HCT116 (cell line): Measurements from ENCODE around the gene MRPL1. TPM values are rescaled to one million over a fixed set of nuclear protein-coding genes. Genes with fewer than 3 reads are reported as not detected.

Experiments
- ATAC-seq: fragments of 200-7000 bp; cut with Tn5 transposase; 2 replicates; pipeline ENCODE4 v1.9.1; 2020; ENCODE audit warnings: mild to moderate bottlenecking, moderate library complexity
- BruUV-seq: library from RNA; stranded (reverse); fragments of 400-500 nt; replicated peaks from 2 replicates; lab custom pipeline; 2021; lab: Mats Ljungman, UMichigan
- CTCF ChIA-PET: fragments of 300-600 bp; sonication (Branson Sonifier 250); formaldehyde crosslinking; loops from one replicate; lab custom pipeline; 2021; ENCODE audit warnings: antibody characterized with exemption; lab: Charles Lee
- POLR2A ChIA-PET: fragments of 300-600, 350-600 bp; sonication (Branson Sonifier 250); formaldehyde crosslinking; loops from one replicate; lab custom pipeline; 2021; ENCODE audit warnings: antibody characterized with exemption; lab: Charles Lee
- RAD21 ChIA-PET, 2 experiments: fragments of 300-600 bp; sonication (Branson Sonifier 250); formaldehyde crosslinking; loops; one replicate each; lab custom pipeline; 2023; ENCODE audit warnings: low total read pairs in 2 of 2; ENCODE audit not compliant: uncharacterized antibody in 2 of 2, unreplicated experiment in 2 of 2, low non-redundant PET in 1 of 2; lab: Charles Lee
- DNase-seq: peaks from one replicate; pipeline ENCODE4 v3.0.0-alpha.2; 2010; ENCODE audit warnings: low read depth, low spot score
- H2AFZ ChIP-seq: fragments of 200-600 bp; shearing (Covaris generic), sonication (generic); 2 replicates; pipeline ENCODE4 v1.6.1; 2017; ENCODE audit warnings: low read depth, mixed run types, mixed read lengths, antibody characterized with exemption, low read length; ENCODE audit not compliant: poor library complexity, severe bottlenecking
- H3K27ac ChIP-seq: 2 replicates; pipeline ENCODE4 v1.5.1; 2012; ENCODE audit warnings: low read depth, low read length
- H3K27me3 ChIP-seq: fragments of 200-600 bp; sonication (generic); 2 replicates; pipeline ENCODE4 v1.6.1; 2016; ENCODE audit warnings: mixed run types, low read length, mixed read lengths; ENCODE audit not compliant: insufficient read depth
- H3K36me3 ChIP-seq, 2 experiments: fragments of 200-500 bp in 1 of 2; fragments of 200-600 bp in 1 of 2; sonication (Bioruptor generic) in 1 of 2; sonication (generic) in 1 of 2; 2 replicates each; pipeline versions ENCODE4 v1.5.1 to v1.6.1; 2014 to 2016; ENCODE audit warnings: low read length in 2 of 2, inconsistent platforms in 1 of 2, mixed read lengths in 1 of 2, mixed run types in 1 of 2; ENCODE audit not compliant: insufficient read depth in 2 of 2, control insufficient read depth in 1 of 2
- H3K4me1 ChIP-seq, 2 experiments: fragments of 200-600 bp in 1 of 2; sonication (generic) in 1 of 2; 2 replicates each; pipeline versions ENCODE4 v1.5.1 to v1.6.1; 2012 to 2017; ENCODE audit warnings: low read length in 2 of 2, inconsistent platforms in 1 of 2, mild to moderate bottlenecking in 1 of 2, mixed read lengths in 1 of 2, mixed run types in 1 of 2, moderate library complexity in 1 of 2; ENCODE audit not compliant: insufficient read depth in 2 of 2, control insufficient read depth in 1 of 2
- H3K4me2 ChIP-seq: fragments of 200-600 bp; sonication (generic); 2 replicates; pipeline ENCODE4 v1.6.1; 2017; ENCODE audit warnings: mixed run types, low read length, mixed read lengths
- H3K4me3 ChIP-seq, 2 experiments: fragments of 200-600 bp in 1 of 2; sonication (generic) in 1 of 2; replicated peaks in 1 of 2; 2 replicates each; pipeline ENCODE4 v1.5.1; 2011 to 2016; ENCODE audit warnings: low read length in 2 of 2, control low read depth in 1 of 2, low read depth in 1 of 2, mild to moderate bottlenecking in 1 of 2, mixed read lengths in 1 of 2, mixed run types in 1 of 2
- H3K79me2 ChIP-seq: fragments of 200-600 bp; sonication (generic); 2 replicates; pipeline ENCODE4 v1.6.1; 2017; ENCODE audit warnings: mild to moderate bottlenecking, mixed run types, low read length, moderate library complexity, mixed read lengths; ENCODE audit not compliant: insufficient read depth
- H3K9ac ChIP-seq: fragments of 200-600 bp; sonication (generic); 2 replicates; pipeline ENCODE4 v1.6.1; 2016; ENCODE audit warnings: low read length, mixed read lengths
- H3K9me2 ChIP-seq: fragments of 200-600 bp; sonication (generic), shearing (Covaris generic); 2 replicates; pipeline ENCODE4 v1.6.1; 2017; ENCODE audit warnings: mixed run types, mild to moderate bottlenecking, moderate library complexity; ENCODE audit not compliant: insufficient read depth
- H3K9me3 ChIP-seq, 2 experiments: fragments of 200-500 bp in 1 of 2; fragments of 200-600 bp in 1 of 2; sonication (Bioruptor generic) in 1 of 2; sonication (generic) in 1 of 2; 2 replicates each; pipeline ENCODE4 v1.6.1; 2014 to 2017; ENCODE audit warnings: low read length in 2 of 2, mixed read lengths in 2 of 2, inconsistent platforms in 1 of 2, low read depth in 1 of 2, mild to moderate bottlenecking in 1 of 2, mixed run types in 1 of 2, moderate library complexity in 1 of 2; ENCODE audit not compliant: control insufficient read depth in 1 of 2, insufficient read depth in 1 of 2
- H4K20me1 ChIP-seq: fragments of 200-600 bp; sonication (generic), shearing (Covaris generic); 2 replicates; pipeline ENCODE4 v1.6.1; 2017; ENCODE audit warnings: mixed run types, mild to moderate bottlenecking, moderate library complexity; ENCODE audit not compliant: insufficient read depth
- ATF3 ChIP-seq: IDR thresholded peaks from 2 replicates; pipeline ENCODE4 v1.6.1; 2012
- CBX3 ChIP-seq: IDR thresholded peaks from 2 replicates; pipeline ENCODE4 v1.6.1; 2012; ENCODE audit warnings: low read depth
- CEBPB ChIP-seq: IDR thresholded peaks from 2 replicates; pipeline ENCODE4 v1.6.1; 2012; ENCODE audit warnings: low read depth
- CTCF ChIP-seq, 3 experiments: fragments of 200-600 bp in 1 of 3; sonication (generic) in 1 of 3; IDR thresholded peaks in 2 of 3; conservative IDR thresholded peaks in 1 of 3; 2 replicates each; pipeline ENCODE4 v1.5.1; 2012 to 2017; ENCODE audit warnings: low read depth in 2 of 3, low read length in 2 of 3, antibody characterized with exemption in 1 of 3, borderline replicate concordance in 1 of 3, control low read depth in 1 of 3, mild to moderate bottlenecking in 1 of 3, mixed read lengths in 1 of 3, mixed run types in 1 of 3, moderate library complexity in 1 of 3; ENCODE audit not compliant: insufficient read depth in 1 of 3
- EGR1 ChIP-seq: IDR thresholded peaks from 2 replicates; pipeline ENCODE4 v1.6.1; 2012; ENCODE audit warnings: low read depth
- ELF1 ChIP-seq: IDR thresholded peaks from 2 replicates; pipeline ENCODE4 v1.6.1; 2012; ENCODE audit warnings: low read depth, borderline replicate concordance
- EZH2 ChIP-seq: fragments of 200-600 bp; sonication (generic); IDR thresholded peaks from 2 replicates; pipeline ENCODE4 v1.6.1; 2017; ENCODE audit warnings: antibody characterized with exemption, mixed run types
- EZH2phosphoT487 ChIP-seq: fragments of 200-600 bp; IDR thresholded peaks from 2 replicates; pipeline ENCODE4 v1.6.1; 2018; ENCODE audit warnings: antibody characterized with exemption, borderline replicate concordance
- JUND ChIP-seq: IDR thresholded peaks from 2 replicates; pipeline ENCODE4 v1.6.1; 2012
- POLR2A ChIP-seq: IDR thresholded peaks from 2 replicates; pipeline ENCODE4 v1.7.0; 2011; ENCODE audit warnings: borderline replicate concordance; ENCODE audit not compliant: insufficient read depth, insufficient read length; ENCODE audit errors: extremely low read depth
- RAD21 ChIP-seq: IDR thresholded peaks from 2 replicates; pipeline ENCODE4 v1.6.1; 2012; ENCODE audit warnings: low read depth, mild to moderate bottlenecking
- SIN3A ChIP-seq: IDR thresholded peaks from 2 replicates; pipeline ENCODE4 v1.6.1; 2012; ENCODE audit warnings: low read depth
- SP1 ChIP-seq: IDR thresholded peaks from 2 replicates; pipeline ENCODE4 v1.6.1; 2012; ENCODE audit warnings: low read depth
- SRF ChIP-seq: IDR thresholded peaks from 2 replicates; pipeline ENCODE4 v1.6.1; 2012; ENCODE audit warnings: low read depth
- TCF7L2 ChIP-seq: IDR thresholded peaks from 2 replicates; pipeline ENCODE4 v1.7.0; 2011; ENCODE audit warnings: borderline replicate concordance, inconsistent platforms; ENCODE audit not compliant: insufficient read depth, insufficient read length; ENCODE audit errors: extremely low read depth
- intact Hi-C: fragments of 100-400 bp; cut with micrococcal nuclease; formaldehyde crosslinking; loops from 2 replicates; pipeline ENCODE4 v1.10.0; 2022
- total RNA-seq: library from RNA; stranded (reverse); gene quantifications from one replicate; pipeline ENCODE4 v1.2.1, GENCODE V29; 2021; ENCODE audit not compliant: unreplicated experiment
- TF ChIP-seq, protein P1 (sequence below): IDR thresholded peaks from 2 replicates; pipeline ENCODE4 v1.6.1; 2011; ENCODE audit warnings: mild to moderate bottlenecking, low read length, moderate library complexity; ENCODE audit not compliant: insufficient replicate concordance; ENCODE audit errors: extremely low read depth
- TF ChIP-seq, protein P2 (sequence below): IDR thresholded peaks from 2 replicates; pipeline ENCODE4 v1.6.1; 2012
- TF ChIP-seq, protein P3 (sequence below): IDR thresholded peaks from 2 replicates; pipeline ENCODE4 v1.6.1; 2012; ENCODE audit warnings: low read depth

The MRPL1 gene
- total RNA-seq, 1 experiment from 2014 or later, result 54.9 TPM

DNA sequence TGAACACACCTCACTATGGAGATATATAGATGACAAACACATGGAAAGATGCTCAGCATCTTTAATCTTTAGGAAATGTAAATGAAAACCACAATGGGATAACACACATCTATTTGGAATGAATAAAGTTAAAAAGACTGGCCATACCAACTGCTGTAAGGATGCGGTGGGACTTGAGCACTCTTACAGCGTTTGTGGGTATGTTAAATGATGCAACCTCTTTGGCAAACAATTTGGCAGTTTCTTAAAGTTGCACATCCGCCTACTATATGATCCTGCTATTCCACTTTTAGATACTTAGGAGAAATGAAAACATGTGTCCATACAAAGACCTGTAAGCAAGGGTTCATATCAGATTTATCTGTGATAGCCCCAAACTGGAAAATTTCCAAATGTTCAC, 50.7 kb downstream of the MRPL1 start (continued):
- TF ChIP-seq ATF3, result no peak
- no peak for TF ChIP-seq CBX3
- TF ChIP-seq POLR2A, result no peak
- TF ChIP-seq SRF, result no peak
- no peak for TF ChIP-seq ELF1
- TF ChIP-seq TCF7L2, result no peak
- TF ChIP-seq JUND, result no peak
- TF ChIP-seq SP1, result no peak
- TF ChIP-seq EZH2phosphoT487, result no peak

- Histone ChIP-seq H3K79me2 (peaks cover 13% of the 10 kb centered on the region; the same call in 1 of the 2 replicates), H3K4me2 (no peak overlapping the region), H2AFZ (no peak overlapping the region), H3K27ac (no peak overlapping the region), H3K4me3 (no peak overlapping the region), H3K9me3 (no peaks in the 10 kb centered on the region), H3K9me2 (no peaks in the 10 kb centered on the region), H3K4me1 (peaks cover 27 to 34% of the 10 kb centered on the region in 2 experiments), H4K20me1 (no peaks in the 10 kb centered on the region), H3K27me3 (no peaks in the 10 kb centered on the region), H3K9ac (no peak overlapping the region), H3K36me3 (no peaks in the 10 kb centered on the region)
- ChIA-PET POLR2A (no interaction called here), RAD21 (no interaction called here), CTCF (no interaction called here)
- intact Hi-C loops, result no loop called here
- BruUV-seq, result no TSS peak
- DNase-seq (no peak), ATAC-seq (no peak)
- TF ChIP-seq ATF3, result no peak
- TF ChIP-seq EZH2, result no peak
- TF ChIP-seq, protein P1, sequence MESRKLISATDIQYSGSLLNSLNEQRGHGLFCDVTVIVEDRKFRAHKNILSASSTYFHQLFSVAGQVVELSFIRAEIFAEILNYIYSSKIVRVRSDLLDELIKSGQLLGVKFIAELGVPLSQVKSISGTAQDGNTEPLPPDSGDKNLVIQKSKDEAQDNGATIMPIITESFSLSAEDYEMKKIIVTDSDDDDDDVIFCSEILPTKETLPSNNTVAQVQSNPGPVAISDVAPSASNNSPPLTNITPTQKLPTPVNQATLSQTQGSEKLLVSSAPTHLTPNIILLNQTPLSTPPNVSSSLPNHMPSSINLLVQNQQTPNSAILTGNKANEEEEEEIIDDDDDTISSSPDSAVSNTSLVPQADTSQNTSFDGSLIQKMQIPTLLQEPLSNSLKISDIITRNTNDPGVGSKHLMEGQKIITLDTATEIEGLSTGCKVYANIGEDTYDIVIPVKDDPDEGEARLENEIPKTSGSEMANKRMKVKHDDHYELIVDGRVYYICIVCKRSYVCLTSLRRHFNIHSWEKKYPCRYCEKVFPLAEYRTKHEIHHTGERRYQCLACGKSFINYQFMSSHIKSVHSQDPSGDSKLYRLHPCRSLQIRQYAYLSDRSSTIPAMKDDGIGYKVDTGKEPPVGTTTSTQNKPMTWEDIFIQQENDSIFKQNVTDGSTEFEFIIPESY, result no peak
- no peak for TF ChIP-seq CBX3
- TF ChIP-seq SP1, result no peak
- no peak for TF ChIP-seq SIN3A
- TF ChIP-seq JUND, result no peak
- TF ChIP-seq CEBPB, result no peak
- TF ChIP-seq EGR1, result no peak
- TF ChIP-seq, protein P2, sequence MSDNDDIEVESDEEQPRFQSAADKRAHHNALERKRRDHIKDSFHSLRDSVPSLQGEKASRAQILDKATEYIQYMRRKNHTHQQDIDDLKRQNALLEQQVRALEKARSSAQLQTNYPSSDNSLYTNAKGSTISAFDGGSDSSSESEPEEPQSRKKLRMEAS, result no peak
- TF ChIP-seq ELF1, result no peak
- TF ChIP-seq RAD21, result no peak
- TF ChIP-seq, protein P3, sequence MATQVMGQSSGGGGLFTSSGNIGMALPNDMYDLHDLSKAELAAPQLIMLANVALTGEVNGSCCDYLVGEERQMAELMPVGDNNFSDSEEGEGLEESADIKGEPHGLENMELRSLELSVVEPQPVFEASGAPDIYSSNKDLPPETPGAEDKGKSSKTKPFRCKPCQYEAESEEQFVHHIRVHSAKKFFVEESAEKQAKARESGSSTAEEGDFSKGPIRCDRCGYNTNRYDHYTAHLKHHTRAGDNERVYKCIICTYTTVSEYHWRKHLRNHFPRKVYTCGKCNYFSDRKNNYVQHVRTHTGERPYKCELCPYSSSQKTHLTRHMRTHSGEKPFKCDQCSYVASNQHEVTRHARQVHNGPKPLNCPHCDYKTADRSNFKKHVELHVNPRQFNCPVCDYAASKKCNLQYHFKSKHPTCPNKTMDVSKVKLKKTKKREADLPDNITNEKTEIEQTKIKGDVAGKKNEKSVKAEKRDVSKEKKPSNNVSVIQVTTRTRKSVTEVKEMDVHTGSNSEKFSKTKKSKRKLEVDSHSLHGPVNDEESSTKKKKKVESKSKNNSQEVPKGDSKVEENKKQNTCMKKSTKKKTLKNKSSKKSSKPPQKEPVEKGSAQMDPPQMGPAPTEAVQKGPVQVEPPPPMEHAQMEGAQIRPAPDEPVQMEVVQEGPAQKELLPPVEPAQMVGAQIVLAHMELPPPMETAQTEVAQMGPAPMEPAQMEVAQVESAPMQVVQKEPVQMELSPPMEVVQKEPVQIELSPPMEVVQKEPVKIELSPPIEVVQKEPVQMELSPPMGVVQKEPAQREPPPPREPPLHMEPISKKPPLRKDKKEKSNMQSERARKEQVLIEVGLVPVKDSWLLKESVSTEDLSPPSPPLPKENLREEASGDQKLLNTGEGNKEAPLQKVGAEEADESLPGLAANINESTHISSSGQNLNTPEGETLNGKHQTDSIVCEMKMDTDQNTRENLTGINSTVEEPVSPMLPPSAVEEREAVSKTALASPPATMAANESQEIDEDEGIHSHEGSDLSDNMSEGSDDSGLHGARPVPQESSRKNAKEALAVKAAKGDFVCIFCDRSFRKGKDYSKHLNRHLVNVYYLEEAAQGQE, result no peak
- TF ChIP-seq CTCF (IDR thresholded peaks at IDR 0.05 in 2 of 3, conservative IDR thresholded peaks at IDR 0.05 in 1 of 3; ENCODE audit: borderline replicate concordance in 1 of 3, insufficient read depth in 1 of 3, low read depth in 2 of 3, low read length in 2 of 3), result no peak
Observed at GRCh38 chr4:77917075-77917474, 54.4 kb downstream of the MRPL1 start.
